Liver (tissue), 3 donors: ENCODE results near the gene DOC2B.

Source experiments
- CTCF ChIP-seq: fragments of 150-350 bp; IDR thresholded peaks from 2 replicates; pipeline ENCODE4 v1.5.1; 2017; ENCODE audit warnings: improper control_type of control experiment, low read depth, low read length; ENCODE audit not compliant: missing input control
- FOXA2 ChIP-seq: IDR thresholded peaks from 2 replicates; pipeline ENCODE4 v1.6.1; 2016; ENCODE audit warnings: antibody characterized with exemption
- GABPA ChIP-seq, 2 donors: IDR thresholded peaks in 1 of 2; conservative IDR thresholded peaks in 1 of 2; 2 replicates each; pipeline ENCODE4 v1.6.1; 2016; ENCODE audit warnings: antibody characterized with exemption in 2 of 2, mild to moderate bottlenecking in 1 of 2, moderate library complexity in 1 of 2
- HNF4A ChIP-seq, 2 donors: conservative IDR thresholded peaks; 2 replicates each; pipeline ENCODE4 v1.6.1; 2016; ENCODE audit warnings: antibody characterized with exemption in 2 of 2, mild to moderate bottlenecking in 2 of 2
- JUND ChIP-seq, 2 donors: IDR thresholded peaks; 2 replicates each; pipeline ENCODE4 v1.6.1; 2016; ENCODE audit warnings: antibody characterized with exemption in 2 of 2
- NR2F2 ChIP-seq: IDR thresholded peaks from 2 replicates; pipeline ENCODE4 v1.6.1; 2016; ENCODE audit warnings: antibody characterized with exemption
- RAD21 ChIP-seq, 2 donors: IDR thresholded peaks; 2 replicates each; pipeline ENCODE4 v1.6.1; 2016; ENCODE audit warnings: antibody characterized with exemption in 2 of 2, mild to moderate bottlenecking in 2 of 2
- REST ChIP-seq: IDR thresholded peaks from 2 replicates; pipeline ENCODE4 v1.6.1; 2016; ENCODE audit warnings: antibody characterized with exemption, mild to moderate bottlenecking
- RXRA ChIP-seq, 2 donors: IDR thresholded peaks; 2 replicates each; pipeline ENCODE4 v1.6.1; 2017 to 2018; ENCODE audit warnings: antibody characterized with exemption in 2 of 2, mild to moderate bottlenecking in 1 of 2
- SP1 ChIP-seq: IDR thresholded peaks from 2 replicates; pipeline ENCODE4 v1.6.1; 2018; ENCODE audit warnings: antibody characterized with exemption, mild to moderate bottlenecking
- TAF1 ChIP-seq: conservative IDR thresholded peaks from 2 replicates; pipeline ENCODE4 v1.6.1; 2016; ENCODE audit warnings: antibody characterized with exemption, mild to moderate bottlenecking
- YY1 ChIP-seq: IDR thresholded peaks from 2 replicates; pipeline ENCODE4 v1.6.1; 2016; ENCODE audit warnings: antibody characterized with exemption, mild to moderate bottlenecking
- TF ChIP-seq, protein P1 (sequence below): IDR thresholded peaks from 2 replicates; pipeline ENCODE4 v1.6.1; 2016; ENCODE audit warnings: antibody characterized with exemption
- TF ChIP-seq, protein P2 (sequence below): IDR thresholded peaks from 2 replicates; pipeline ENCODE4 v1.6.1; 2016; ENCODE audit warnings: antibody characterized with exemption
- donor health status: healthy.
- donor health status: healthy.

- TF ChIP-seq TAF1 (no peak), CTCF (no peak), SP1 (no peak), JUND (IDR thresholded peaks at IDR 0.05) (no peak), YY1 (no peak), FOXA2 (no peak), GABPA (IDR thresholded peaks at IDR 0.05 in 1 of 2, conservative IDR thresholded peaks at IDR 0.05 in 1 of 2) (no peak), NR2F2 (no peak), REST (no peak), RAD21 (IDR thresholded peaks at IDR 0.05) (no peak), HNF4A (conservative IDR thresholded peaks at IDR 0.05) (no peak), RXRA (IDR thresholded peaks at IDR 0.05) (no peak)
- TF ChIP-seq, protein P1, sequence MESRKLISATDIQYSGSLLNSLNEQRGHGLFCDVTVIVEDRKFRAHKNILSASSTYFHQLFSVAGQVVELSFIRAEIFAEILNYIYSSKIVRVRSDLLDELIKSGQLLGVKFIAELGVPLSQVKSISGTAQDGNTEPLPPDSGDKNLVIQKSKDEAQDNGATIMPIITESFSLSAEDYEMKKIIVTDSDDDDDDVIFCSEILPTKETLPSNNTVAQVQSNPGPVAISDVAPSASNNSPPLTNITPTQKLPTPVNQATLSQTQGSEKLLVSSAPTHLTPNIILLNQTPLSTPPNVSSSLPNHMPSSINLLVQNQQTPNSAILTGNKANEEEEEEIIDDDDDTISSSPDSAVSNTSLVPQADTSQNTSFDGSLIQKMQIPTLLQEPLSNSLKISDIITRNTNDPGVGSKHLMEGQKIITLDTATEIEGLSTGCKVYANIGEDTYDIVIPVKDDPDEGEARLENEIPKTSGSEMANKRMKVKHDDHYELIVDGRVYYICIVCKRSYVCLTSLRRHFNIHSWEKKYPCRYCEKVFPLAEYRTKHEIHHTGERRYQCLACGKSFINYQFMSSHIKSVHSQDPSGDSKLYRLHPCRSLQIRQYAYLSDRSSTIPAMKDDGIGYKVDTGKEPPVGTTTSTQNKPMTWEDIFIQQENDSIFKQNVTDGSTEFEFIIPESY = no peak
- TF ChIP-seq, protein P2, sequence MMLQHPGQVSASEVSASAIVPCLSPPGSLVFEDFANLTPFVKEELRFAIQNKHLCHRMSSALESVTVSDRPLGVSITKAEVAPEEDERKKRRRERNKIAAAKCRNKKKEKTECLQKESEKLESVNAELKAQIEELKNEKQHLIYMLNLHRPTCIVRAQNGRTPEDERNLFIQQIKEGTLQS = no peak
Measured at GRCh38 chr17:189444-189843, 8.0 kb upstream of the DOC2B start.
